Mesothelial cell of epicardium (in vitro differentiated cells): ENCODE data around the gene MRPS10. TPM values are rescaled to one million over a fixed set of nuclear protein-coding genes. Genes with fewer than 3 reads are reported as not detected.

Experiments used
- DNase-seq, 2 experiments: peaks; one replicate each; pipeline ENCODE4 v3.0.0; 2021; ENCODE audit warnings: low spot score in 2 of 2; ENCODE audit not compliant: unreplicated experiment in 2 of 2
- H3K27ac Mint-ChIP-seq: 2 replicates; pipeline ENCODE4 v1.8.0; 2021; ENCODE audit warnings: mixed read lengths
- H3K27me3 Mint-ChIP-seq: 2 replicates; pipeline ENCODE4 v1.8.0; 2021; ENCODE audit warnings: low read depth, mixed read lengths
- H3K36me3 Mint-ChIP-seq: 2 replicates; pipeline ENCODE4 v1.8.0; 2021; ENCODE audit warnings: mixed read lengths
- H3K4me1 Mint-ChIP-seq: 2 replicates; pipeline ENCODE4 v1.8.0; 2021; ENCODE audit warnings: mixed read lengths
- H3K4me3 Mint-ChIP-seq: 2 replicates; pipeline ENCODE4 v1.8.0; 2021; ENCODE audit warnings: mild to moderate bottlenecking, moderate library complexity, mixed read lengths
- H3K9me3 Mint-ChIP-seq: 2 replicates; pipeline ENCODE4 v1.8.0; 2021; ENCODE audit warnings: mixed read lengths
- CTCF ChIP-seq: fragments of 200-600 bp; sonication (generic); IDR thresholded peaks from one replicate; pipeline ENCODE4 v1.5.0; 2021; ENCODE audit warnings: antibody characterized with exemption; ENCODE audit not compliant: unreplicated experiment
- total RNA-seq: library from RNA; stranded (reverse); gene quantifications from 3 replicates; pipeline ENCODE4 v1.2.1, GENCODE V29; 2021

MRPS10 gene
- total RNA-seq, 1 donor from 2014 or later = 23.9 TPM

GRCh38 chr6:42263165-42263728 lies 45.6 kb upstream of the MRPS10 start:
- peaks cover 11% of the 10 kb centered on the region for H3K36me3 Mint-ChIP-seq
- DNase-seq = no peak
- no peaks in the 10 kb centered on the region for H3K27me3 Mint-ChIP-seq
- TF ChIP-seq CTCF = no peak
- no peak overlapping the region for H3K4me3 Mint-ChIP-seq
- no peaks in the 10 kb centered on the region for H3K9me3 Mint-ChIP-seq
- H3K27ac Mint-ChIP-seq = no peak overlapping the region
- peaks cover 10% of the 10 kb centered on the region for H3K4me1 Mint-ChIP-seq

- no peaks in the 10 kb centered on the region for H3K27me3 Mint-ChIP-seq
- TF ChIP-seq CTCF = peak; percentile 48
- no peak for DNase-seq
- no peak overlapping the region for H3K4me3 Mint-ChIP-seq
- H3K9me3 Mint-ChIP-seq = no peaks in the 10 kb centered on the region
- H3K36me3 Mint-ChIP-seq = peaks cover 23% of the 10 kb centered on the region
- peaks cover 10% of the 10 kb centered on the region for H3K4me1 Mint-ChIP-seq
- no peak overlapping the region for H3K27ac Mint-ChIP-seq
Measured at GRCh38 chr6:42260972-42261371, 43.3 kb upstream of the MRPS10 start.

- Mint-ChIP-seq H3K27ac (no peak overlapping the region), H3K27me3 (no peaks in the 10 kb centered on the region), H3K4me3 (no peak overlapping the region), H3K9me3 (no peaks in the 10 kb centered on the region), H3K36me3 (peaks cover 27% of the 10 kb centered on the region), H3K4me1 (peaks cover 10% of the 10 kb centered on the region)
- no peak for DNase-seq
- no peak for TF ChIP-seq CTCF
Measured at GRCh38 chr6:42260396-42260888, 42.8 kb upstream of the MRPS10 start.

GRCh38 chr6:42259841-42260395 lies 42.3 kb upstream of the MRPS10 start:
- TF ChIP-seq CTCF = no peak
- no peak overlapping the region for H3K27ac Mint-ChIP-seq
- no peaks in the 10 kb centered on the region for H3K27me3 Mint-ChIP-seq
- H3K36me3 Mint-ChIP-seq = peaks cover 32% of the 10 kb centered on the region
- peaks cover 10% of the 10 kb centered on the region for H3K4me1 Mint-ChIP-seq
- DNase-seq = no peak
- H3K4me3 Mint-ChIP-seq = no peak overlapping the region
- no peaks in the 10 kb centered on the region for H3K9me3 Mint-ChIP-seq

GRCh38 chr6:42259286-42259685 lies 41.6 kb upstream of the MRPS10 start:
- no peak overlapping the region for H3K4me3 Mint-ChIP-seq

More at GRCh38 chr6:42259286-42259685, 41.6 kb upstream of the MRPS10 start:
- no peak for TF ChIP-seq CTCF
- Mint-ChIP-seq H3K4me1 (peaks cover 10% of the 10 kb centered on the region), H3K9me3 (no peaks in the 10 kb centered on the region), H3K27ac (no peak overlapping the region), H3K27me3 (no peaks in the 10 kb centered on the region), H3K36me3 (peaks cover 37% of the 10 kb centered on the region)
- DNase-seq = no peak
